Bronchial epithelial cell (primary cell): ENCODE results near the gene STAT3. TPM values are rescaled to one million over a fixed set of nuclear protein-coding genes. Genes with fewer than 3 reads are reported as not detected.
A peak's percentile ranks its signal among the peaks of the same experiment; 100 is the strongest.
"Not testable (repeated sequence)": the region's sequence is repeated elsewhere in the genome, so short reads cannot be mapped to it uniquely, and the experiment has no call there.

Experiments
- DNase-seq: peaks from one replicate; pipeline ENCODE4 v3.0.0-alpha.2; 2010; ENCODE audit warnings: low read depth
- FAIRE-seq: peaks from 2 replicates; lab custom pipeline; 2011; peaks lifted over from hg19 to GRCh38; lab: Jason Lieb, UNC
- H3K27me3 ChIP-seq: 2 replicates; pipeline ENCODE4 v1.5.1; 2011; ENCODE audit warnings: low read length; ENCODE audit not compliant: control insufficient read depth, insufficient read depth
- H3K36me3 ChIP-seq: 2 replicates; pipeline ENCODE4 v1.5.1; 2011; ENCODE audit warnings: low read length; ENCODE audit not compliant: control insufficient read depth, insufficient read depth
- H3K4me3 ChIP-seq: 2 replicates; pipeline ENCODE4 v1.5.1; 2011; ENCODE audit warnings: mild to moderate bottlenecking, low read depth, low read length, control low read depth
- CTCF ChIP-seq: IDR thresholded peaks from 2 replicates; pipeline ENCODE4 v1.5.1; 2011; ENCODE audit warnings: mild to moderate bottlenecking, moderate library complexity, low read length, control low read depth, inconsistent platforms; ENCODE audit not compliant: insufficient read depth, severe bottlenecking
- total RNA-seq: library from RNA; depleted of rRNA; stranded (reverse); fragments of >200 nt; gene quantifications from 2 replicates; pipeline ENCODE4 v1.2.1, GENCODE V29; 2014

The STAT3 gene
- total RNA-seq, 1 donor from 2014 or later: 40.0 TPM

DNA sequence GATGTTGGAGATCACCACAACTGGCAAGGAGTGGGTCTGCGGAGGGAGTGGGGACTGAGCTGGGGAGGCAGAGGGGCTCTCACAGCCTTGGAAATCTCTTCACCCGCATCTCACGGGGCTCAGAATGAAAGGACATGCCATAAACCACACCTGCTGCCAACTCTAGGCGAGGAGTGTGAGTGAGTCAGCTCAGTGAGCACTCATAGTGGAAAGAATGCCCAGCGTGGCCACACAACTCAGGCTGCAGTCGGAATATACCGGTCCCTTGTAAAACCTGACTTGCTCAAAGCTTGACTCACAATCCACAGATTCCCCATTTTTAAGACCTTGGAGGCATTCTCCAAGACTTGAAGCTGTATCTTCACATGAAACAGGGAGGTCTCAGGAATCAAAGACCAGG lies 63.2 kb downstream of the STAT3 start:
- FAIRE-seq: no peak
- peak; percentile 92 for DNase-seq
- peaks cover 19% of the 10 kb centered on the region for H3K36me3 ChIP-seq

DNA sequence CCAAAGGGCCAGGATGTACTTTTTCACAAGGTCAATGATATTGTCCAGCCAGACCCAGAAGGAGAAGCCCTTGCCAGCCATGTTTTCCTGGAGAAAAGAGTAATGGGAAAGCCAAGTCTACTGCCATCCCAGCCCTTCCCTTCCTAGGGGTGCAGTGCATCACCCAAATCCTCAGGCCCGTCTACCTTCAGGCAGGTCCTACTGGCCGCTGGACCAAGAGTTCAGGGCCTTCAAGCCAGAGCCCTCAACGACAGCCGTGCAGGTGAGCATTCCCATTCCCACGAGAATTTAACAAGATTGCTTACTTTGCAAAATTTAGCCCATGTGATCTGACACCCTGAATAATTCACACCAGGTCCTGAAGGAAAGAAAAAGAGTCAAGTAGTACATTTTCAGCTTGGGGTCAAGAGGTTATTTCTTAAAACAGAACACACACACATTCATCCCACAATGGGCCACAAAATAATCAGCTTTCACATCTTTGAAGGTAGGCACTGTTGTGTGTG lies 64.9 kb downstream of the STAT3 start:
- Histone ChIP-seq H3K4me3 (no peak overlapping the region), H3K36me3 (peaks cover 28% of the 10 kb centered on the region), H3K27me3 (no peaks in the 10 kb centered on the region)
- DNase-seq: no peak
- no peak for FAIRE-seq
- no peak for TF ChIP-seq CTCF

More for the DNA sequence above, 63.2 kb downstream of the STAT3 start:
- Histone ChIP-seq H3K27me3 (no peaks in the 10 kb centered on the region), H3K4me3 (no peak overlapping the region)
- TF ChIP-seq CTCF: peak; percentile 17

GRCh38 chr17:42322382-42323267 lies 65.6 kb downstream of the STAT3 start:
- no peak for FAIRE-seq

GRCh38 chr17:42321555-42321954 lies 66.7 kb downstream of the STAT3 start:
- no peak overlapping the region for H3K4me3 ChIP-seq
- no peaks in the 10 kb centered on the region for H3K27me3 ChIP-seq
- no peak for TF ChIP-seq CTCF
- no peak for DNase-seq
- H3K36me3 ChIP-seq: peaks cover 37% of the 10 kb centered on the region
- no peak for FAIRE-seq

More at GRCh38 chr17:42322382-42323267, 65.6 kb downstream of the STAT3 start:
- TF ChIP-seq CTCF: peak; percentile 100
- Histone ChIP-seq H3K27me3 (no peaks in the 10 kb centered on the region), H3K4me3 (no peak overlapping the region), H3K36me3 (peaks cover 31% of the 10 kb centered on the region)
- DNase-seq: peak; percentile 80

DNA sequence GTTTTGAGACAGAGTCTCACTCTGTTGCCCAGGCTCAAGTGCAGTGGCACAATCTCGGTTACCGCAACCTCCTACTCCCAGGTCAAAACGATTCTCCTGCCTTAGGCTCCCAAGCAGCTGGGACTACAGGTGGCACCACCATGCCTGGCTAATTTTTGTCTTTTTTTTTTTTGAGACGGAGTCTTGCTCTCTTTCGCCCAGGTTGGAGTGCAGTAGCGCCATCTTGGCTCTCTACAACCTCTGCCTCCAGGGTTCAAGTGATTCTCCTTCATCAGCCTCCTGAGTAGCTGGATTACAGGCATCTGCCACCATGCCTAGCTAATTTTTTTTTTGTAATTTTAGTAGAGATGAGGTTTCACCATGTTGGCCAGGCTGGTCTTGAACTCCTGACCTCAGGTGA lies 70.3 kb downstream of the STAT3 start:
- not testable (repeated sequence) for FAIRE-seq, H3K27me3 ChIP-seq, DNase-seq, H3K4me3 ChIP-seq
- peaks cover 31% of the 10 kb centered on the region for H3K36me3 ChIP-seq

GRCh38 chr17:42317266-42317845 lies 70.9 kb downstream of the STAT3 start:
- Histone ChIP-seq H3K36me3 (peaks cover 29% of the 10 kb centered on the region), H3K4me3 (no peak overlapping the region), H3K27me3 (no peaks in the 10 kb centered on the region)
- FAIRE-seq: no peak
- no peak for TF ChIP-seq CTCF
- no peak for DNase-seq
